GM19035 (cell line): ENCODE measurements around the gene TNNI2.

Experiments
- ATAC-seq: cut with Tn5 transposase; IDR thresholded peaks from one replicate; pipeline ENCODE4 v1.9.1; 2021; ENCODE audit not compliant: unreplicated experiment

Gene TNNI2

GRCh38 chr11:1857064-1857463, 18.3 kb downstream of the TNNI2 start:
- no peak for ATAC-seq

GRCh38 chr11:1858154-1858553, 19.4 kb downstream of the TNNI2 start:
- no peak for ATAC-seq

GRCh38 chr11:1858576-1858975, 19.8 kb downstream of the TNNI2 start:
- no peak for ATAC-seq

GRCh38 chr11:1859004-1859403, 20.2 kb downstream of the TNNI2 start:
- ATAC-seq = no peak

GRCh38 chr11:1860108-1860507, 21.3 kb downstream of the TNNI2 start:
- ATAC-seq = no peak

- no peak for ATAC-seq
These were observed 22.9 kb downstream of the TNNI2 start for GRCh38 chr11:1861435-1862411.

- ATAC-seq = no peak
These were observed 24.0 kb downstream of the TNNI2 start for GRCh38 chr11:1862588-1863351.

GRCh38 chr11:1863352-1864216, 24.8 kb downstream of the TNNI2 start:
- ATAC-seq = no peak

- no peak for ATAC-seq
These were observed 25.4 kb downstream of the TNNI2 start for GRCh38 chr11:1864231-1864630.

- ATAC-seq = no peak
These were observed 26.3 kb downstream of the TNNI2 start for GRCh38 chr11:1864831-1865665.

GRCh38 chr11:1866226-1866625, 27.4 kb downstream of the TNNI2 start:
- no peak for ATAC-seq

GRCh38 chr11:1866776-1867175, 28.0 kb downstream of the TNNI2 start:
- ATAC-seq = no peak

- ATAC-seq = no peak
These were observed 28.6 kb downstream of the TNNI2 start for GRCh38 chr11:1867381-1867780.

- no peak for ATAC-seq
These were observed 29.4 kb downstream of the TNNI2 start for GRCh38 chr11:1868056-1868635.

GRCh38 chr11:1868636-1869291, 30.0 kb downstream of the TNNI2 start:
- no peak for ATAC-seq

- ATAC-seq = no peak
These were observed 30.9 kb downstream of the TNNI2 start for GRCh38 chr11:1869427-1870325.

- ATAC-seq = no peak
These were observed 31.5 kb downstream of the TNNI2 start for GRCh38 chr11:1870326-1870696.

GRCh38 chr11:1870721-1871466, 32.1 kb downstream of the TNNI2 start:
- ATAC-seq = no peak
